ENCODE measurements around the gene SYNPR. TPM values are rescaled to one million over a fixed set of nuclear protein-coding genes. Genes with fewer than 3 reads are reported as not detected.

The SYNPR gene
- total RNA-seq, 1 experiment from 2014 or later, result 0.85 TPM

DNA sequence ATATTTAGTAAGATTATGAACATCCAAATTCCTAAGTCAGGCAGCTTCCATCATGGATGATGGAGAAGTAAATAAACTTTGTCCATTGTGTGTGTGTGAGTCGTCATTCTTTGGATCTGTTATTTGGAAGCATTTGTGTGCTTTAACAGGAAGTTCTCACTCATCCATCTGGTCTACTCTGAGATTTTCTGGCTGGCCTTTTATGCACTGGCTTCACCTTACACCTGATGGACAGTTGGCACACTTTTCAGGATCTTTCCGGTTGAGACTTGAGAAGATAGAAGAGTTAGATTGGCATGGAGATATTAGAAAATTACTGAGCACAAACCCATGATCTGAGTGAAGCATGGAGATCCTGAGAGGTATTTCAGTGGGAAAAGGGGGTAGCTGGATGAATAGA lies 12.6 kb downstream of the SYNPR start (continued):
- TF ChIP-seq TCF7 (CRISPR knock-in tag; IDR thresholded peaks at IDR 0.05; ENCODE audit: low read depth) (no peak), PREB (CRISPR knock-in tag; IDR thresholded peaks at IDR 0.05; ENCODE audit: borderline replicate concordance) (no peak)

- peaks cover 9% of the 10 kb centered on the region for H3K36me3 Mint-ChIP-seq
- H3K27ac Mint-ChIP-seq, result no peak overlapping the region
- ATAC-seq (no peak), DNase-seq (ENCODE audit: low spot score) (no peak)
- H3K27me3 Mint-ChIP-seq (ENCODE audit: low read depth), result peaks cover 29% of the 10 kb centered on the region
- CTCF ChIA-PET, result no interaction called here
- peaks cover 21% of the 10 kb centered on the region for H3K9me3 Mint-ChIP-seq
- H3K4me3 Mint-ChIP-seq, result no peak overlapping the region
- TF ChIP-seq ZNF263 (CRISPR knock-in tag; IDR thresholded peaks at IDR 0.05; ENCODE audit: low read depth) (no peak), MXD4 (CRISPR knock-in tag; IDR thresholded peaks at IDR 0.05; ENCODE audit: borderline replicate concordance) (no peak)
- H3K4me1 Mint-ChIP-seq, result peaks cover 9% of the 10 kb centered on the region
- POLR2A ChIA-PET, result no interaction called here
Measured at GRCh38 chr3:63294332-63294731, 16.2 kb downstream of the SYNPR start.

- Mint-ChIP-seq H3K36me3 (peaks cover 9% of the 10 kb centered on the region), H3K4me1 (peaks cover 7% of the 10 kb centered on the region), H3K27ac (no peak overlapping the region), H3K4me3 (no peak overlapping the region), H3K9me3 (peaks cover 22% of the 10 kb centered on the region), H3K27me3 (ENCODE audit: low read depth) (peaks cover 38% of the 10 kb centered on the region)
- TF ChIP-seq IRF2 (CRISPR knock-in tag; IDR thresholded peaks at IDR 0.05; ENCODE audit: borderline replicate concordance, low read depth), result no peak
- no peak for TF ChIP-seq CREB1 (CRISPR knock-in tag; IDR thresholded peaks at IDR 0.05)
- no peak for TF ChIP-seq JAZF1 (CRISPR knock-in tag; IDR thresholded peaks at IDR 0.05)
- TF ChIP-seq ZNF317 (CRISPR knock-in tag; IDR thresholded peaks at IDR 0.05; ENCODE audit: borderline replicate concordance, low read depth), result no peak
- TF ChIP-seq ZSCAN18 (CRISPR knock-in tag; IDR thresholded peaks at IDR 0.05), result no peak
- no peak for TF ChIP-seq KAT7 (CRISPR knock-in tag; IDR thresholded peaks at IDR 0.05; ENCODE audit: borderline replicate concordance)
- TF ChIP-seq MYBL2 (CRISPR knock-in tag; IDR thresholded peaks at IDR 0.05), result no peak
- no peak for TF ChIP-seq IRF1 (CRISPR knock-in tag; IDR thresholded peaks at IDR 0.05)
- no peak for TF ChIP-seq SMAD4 (CRISPR knock-in tag; IDR thresholded peaks at IDR 0.05)
- CTCF ChIA-PET, result no interaction called here
- no peak for DNase-seq (ENCODE audit: low spot score)
- POLR2A ChIA-PET, result no interaction called here
- ATAC-seq, result no peak
Measured at GRCh38 chr3:63295356-63295755, 17.2 kb downstream of the SYNPR start.

DNA sequence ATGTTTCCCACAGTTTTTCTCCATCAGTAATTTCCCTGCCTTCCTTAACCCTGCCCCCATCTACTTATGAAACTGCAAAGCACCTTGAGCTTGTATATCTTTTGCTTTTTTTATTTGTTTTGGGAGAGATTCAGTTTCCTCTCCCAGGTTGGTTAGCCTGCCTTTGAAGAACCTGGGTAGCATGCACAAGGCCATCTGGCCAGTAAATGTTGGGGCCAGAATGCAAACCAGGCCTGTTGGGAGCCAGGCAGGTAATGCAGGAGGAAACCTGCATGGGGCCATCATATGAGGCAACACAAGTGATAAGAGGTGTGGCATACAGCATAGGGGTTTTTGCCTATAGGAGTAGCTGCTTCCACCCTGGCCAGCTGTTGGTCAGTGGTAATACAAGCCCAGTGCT lies 17.7 kb downstream of the SYNPR start:
- no peak for DNase-seq (ENCODE audit: low spot score)
- Mint-ChIP-seq H3K4me3 (no peak overlapping the region), H3K9me3 (peaks cover 22% of the 10 kb centered on the region), H3K27me3 (ENCODE audit: low read depth) (peaks cover 38% of the 10 kb centered on the region), H3K4me1 (peaks cover 7% of the 10 kb centered on the region), H3K27ac (no peak overlapping the region), H3K36me3 (peaks cover 9% of the 10 kb centered on the region)
- ATAC-seq, result 0 out of 2 replicates have a peak, but pooled peaks have one; percentile 36
- ChIA-PET CTCF (no interaction called here), POLR2A (no interaction called here)
- no peak for TF ChIP-seq HMGXB4 (CRISPR knock-in tag; IDR thresholded peaks at IDR 0.05)
- no peak for TF ChIP-seq TEAD1 (CRISPR knock-in tag; IDR thresholded peaks at IDR 0.05)
- TF ChIP-seq HMGA2 (CRISPR knock-in tag; IDR thresholded peaks at IDR 0.05), result no peak
- no peak for TF ChIP-seq ESRRA (CRISPR knock-in tag; IDR thresholded peaks at IDR 0.05; ENCODE audit: borderline replicate concordance)
- TF ChIP-seq ZNF423 (CRISPR knock-in tag; IDR thresholded peaks at IDR 0.05), result no peak
- TF ChIP-seq, protein P1, sequence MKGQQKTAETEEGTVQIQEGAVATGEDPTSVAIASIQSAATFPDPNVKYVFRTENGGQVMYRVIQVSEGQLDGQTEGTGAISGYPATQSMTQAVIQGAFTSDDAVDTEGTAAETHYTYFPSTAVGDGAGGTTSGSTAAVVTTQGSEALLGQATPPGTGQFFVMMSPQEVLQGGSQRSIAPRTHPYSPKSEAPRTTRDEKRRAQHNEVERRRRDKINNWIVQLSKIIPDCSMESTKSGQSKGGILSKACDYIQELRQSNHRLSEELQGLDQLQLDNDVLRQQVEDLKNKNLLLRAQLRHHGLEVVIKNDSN (CRISPR knock-in tag; IDR thresholded peaks at IDR 0.05), result no peak
- no peak for TF ChIP-seq ZNF512 (CRISPR knock-in tag; IDR thresholded peaks at IDR 0.05; ENCODE audit: borderline replicate concordance)
- no peak for TF ChIP-seq NFYB (CRISPR knock-in tag; conservative IDR thresholded peaks at IDR 0.05; ENCODE audit: low read depth)
- TF ChIP-seq SP1 (CRISPR knock-in tag; conservative IDR thresholded peaks at IDR 0.05), result no peak
- TF ChIP-seq USF2 (CRISPR knock-in tag; IDR thresholded peaks at IDR 0.05), result no peak
- TF ChIP-seq KAT7 (CRISPR knock-in tag; IDR thresholded peaks at IDR 0.05; ENCODE audit: borderline replicate concordance), result no peak

Data from WTC11 (cell line).